HEK293 (cell line): Measurements from ENCODE around the gene PRDM15.
A peak's percentile ranks its signal among the peaks of the same experiment; 100 is the strongest.

Experiments
- CTCF ChIA-PET: fragments of 350-600 bp; formaldehyde crosslinking; extraction: SDS; loops from one replicate; lab custom pipeline; 2021; ENCODE audit warnings: antibody characterized with exemption; lab: Yijun Ruan, JAX
- POLR2A ChIA-PET: fragments of 300-600 bp; formaldehyde crosslinking; extraction: SDS; loops from one replicate; lab custom pipeline; 2020; ENCODE audit warnings: antibody characterized with exemption, inconsistent platforms; lab: Yijun Ruan, JAX
- H3K27ac ChIP-seq: fragments of 200-500 bp; sonication (Bioruptor generic); 2 replicates; pipeline ENCODE4 v1.5.1; 2014; ENCODE audit warnings: low read depth, low read length, control low read depth, inconsistent platforms; ENCODE audit errors: extremely low read depth
- H3K36me3 ChIP-seq, 2 experiments: fragments of 200-500 bp in 1 of 2; sonication (Bioruptor generic) in 1 of 2; 1 replicate in 1 of 2; 2 replicates in 1 of 2; pipeline ENCODE4 v1.5.1; 2014 to 2017; ENCODE audit warnings: inconsistent platforms in 2 of 2, low read length in 2 of 2; ENCODE audit not compliant: control insufficient read depth in 2 of 2, insufficient read depth in 1 of 2
- H3K4me1 ChIP-seq: fragments of 200-500 bp; sonication (Bioruptor generic); 2 replicates; pipeline ENCODE4 v1.5.1; 2014; ENCODE audit warnings: mild to moderate bottlenecking, low read length, inconsistent platforms; ENCODE audit not compliant: control insufficient read depth, insufficient read depth
- H3K4me3 ChIP-seq: 2 replicates; pipeline ENCODE4 v1.5.1; 2011; ENCODE audit warnings: low read depth, mild to moderate bottlenecking, control low read depth, low read length, moderate library complexity
- H3K9me3 ChIP-seq: fragments of 200-500 bp; sonication (Bioruptor generic); 2 replicates; pipeline ENCODE4 v1.5.1; 2014; ENCODE audit warnings: low read depth, low read length, inconsistent platforms; ENCODE audit not compliant: control insufficient read depth, insufficient read depth
- BCL11A ChIP-seq: fragments of 450-650 bp; formaldehyde crosslinking; IDR thresholded peaks from 2 replicates; pipeline ENCODE4 v1.5.1; 2016; ENCODE audit warnings: low read depth, missing biosample characterization, missing genetic modification characterization
- GLIS2 ChIP-seq: fragments of 450-650 bp; formaldehyde crosslinking; IDR thresholded peaks from 2 replicates; pipeline ENCODE4 v1.5.1; 2016; ENCODE audit warnings: missing biosample characterization, missing genetic modification characterization
- KLF10 ChIP-seq: fragments of 450-650 bp; IDR thresholded peaks from 2 replicates; pipeline ENCODE4 v1.5.1; 2018; ENCODE audit warnings: missing biosample characterization, mild to moderate bottlenecking, missing genetic modification characterization
- KLF9 ChIP-seq: fragments of 450-650 bp; formaldehyde crosslinking; IDR thresholded peaks from 2 replicates; pipeline ENCODE4 v1.5.1; 2016; ENCODE audit warnings: missing biosample characterization, missing genetic modification characterization, low read depth
- MEIS1 ChIP-seq: sonication (generic); formaldehyde crosslinking; IDR thresholded peaks from 2 replicates; pipeline ENCODE4 v1.8.1; 2022; ENCODE audit warnings: missing genetic modification reagents, mild to moderate bottlenecking, borderline replicate concordance
- REST ChIP-seq: fragments of 450-650 bp; formaldehyde crosslinking; IDR thresholded peaks from 2 replicates; pipeline ENCODE4 v1.5.1; 2016; ENCODE audit warnings: missing biosample characterization, missing genetic modification characterization
- SCRT2 ChIP-seq: fragments of 450-650 bp; formaldehyde crosslinking; IDR thresholded peaks from 2 replicates; pipeline ENCODE4 v1.5.1; 2016; ENCODE audit warnings: missing biosample characterization, missing genetic modification characterization
- TRIM28 ChIP-seq: IDR thresholded peaks from 2 replicates; pipeline ENCODE4 v1.6.1; 2011; ENCODE audit warnings: low read length, control low read depth, borderline replicate concordance
- YY1 ChIP-seq: fragments of 450-650 bp; formaldehyde crosslinking; IDR thresholded peaks from 2 replicates; pipeline ENCODE4 v1.5.1; 2018; ENCODE audit warnings: missing biosample characterization, missing genetic modification characterization
- ZBTB20 ChIP-seq: fragments of 450-650 bp; formaldehyde crosslinking; IDR thresholded peaks from 2 replicates; pipeline ENCODE4 v1.5.1; 2016; ENCODE audit warnings: missing biosample characterization, missing genetic modification characterization
- ZFHX2 ChIP-seq: fragments of 450-650 bp; formaldehyde crosslinking; conservative IDR thresholded peaks from 2 replicates; pipeline ENCODE4 v1.5.1; 2016; ENCODE audit warnings: missing biosample characterization, missing genetic modification characterization
- ZNF133 ChIP-seq: fragments of 450-650 bp; formaldehyde crosslinking; IDR thresholded peaks from 2 replicates; pipeline ENCODE4 v1.5.1; 2016; ENCODE audit warnings: missing biosample characterization, missing genetic modification characterization
- ZNF175 ChIP-seq: fragments of 450-650 bp; formaldehyde crosslinking; IDR thresholded peaks from 2 replicates; pipeline ENCODE4 v1.5.1; 2016; ENCODE audit warnings: missing biosample characterization, missing genetic modification characterization
- ZNF211 ChIP-seq: fragments of 450-650 bp; formaldehyde crosslinking; IDR thresholded peaks from 2 replicates; pipeline ENCODE4 v1.5.1; 2016; ENCODE audit warnings: low read depth, missing biosample characterization, missing genetic modification characterization
- ZNF311 ChIP-seq: fragments of 450-650 bp; formaldehyde crosslinking; IDR thresholded peaks from 2 replicates; pipeline ENCODE4 v1.5.1; 2017; ENCODE audit warnings: missing biosample characterization, missing genetic modification characterization, borderline replicate concordance
- ZNF341 ChIP-seq: fragments of 450-650 bp; formaldehyde crosslinking; IDR thresholded peaks from 2 replicates; pipeline ENCODE4; 2016; ENCODE audit warnings: low read depth, missing biosample characterization, missing genetic modification characterization
- ZNF549 ChIP-seq: fragments of 450-650 bp; IDR thresholded peaks from 2 replicates; pipeline ENCODE4 v1.5.1; 2018; ENCODE audit warnings: missing biosample characterization, missing genetic modification characterization, mild to moderate bottlenecking, inconsistent platforms, moderate library complexity
- ZNF561 ChIP-seq: fragments of 450-650 bp; IDR thresholded peaks from 2 replicates; pipeline ENCODE4 v1.5.1; 2018; ENCODE audit warnings: missing biosample characterization, missing genetic modification characterization, borderline replicate concordance
- ZNF571 ChIP-seq: fragments of 450-650 bp; formaldehyde crosslinking; IDR thresholded peaks from 2 replicates; pipeline ENCODE4 v1.5.0; 2017; ENCODE audit warnings: missing biosample characterization, missing genetic modification characterization
- ZNF600 ChIP-seq: fragments of 450-650 bp; formaldehyde crosslinking; IDR thresholded peaks from 2 replicates; pipeline ENCODE4 v1.5.1; 2016; ENCODE audit warnings: missing biosample characterization, missing genetic modification characterization
- ZNF626 ChIP-seq: fragments of 450-650 bp; sonication (Bioruptor Pico); formaldehyde crosslinking; IDR thresholded peaks from 2 replicates; pipeline ENCODE4 v1.5.1; 2018; ENCODE audit warnings: missing biosample characterization, missing genetic modification characterization, inconsistent platforms
- ZNF792 ChIP-seq: fragments of 450-650 bp; formaldehyde crosslinking; IDR thresholded peaks from 2 replicates; pipeline ENCODE4 v1.5.1; 2016; ENCODE audit warnings: missing biosample characterization, missing genetic modification characterization
- ZSCAN16 ChIP-seq: fragments of 450-650 bp; formaldehyde crosslinking; IDR thresholded peaks from 2 replicates; pipeline ENCODE4 v1.5.1; 2016; ENCODE audit warnings: missing biosample characterization, missing genetic modification characterization
- TF ChIP-seq, protein P1 (sequence below): fragments of 450-650 bp; formaldehyde crosslinking; IDR thresholded peaks from 2 replicates; pipeline ENCODE4 v1.5.1; 2016; ENCODE audit warnings: missing biosample characterization, missing genetic modification characterization
- TF ChIP-seq, protein P2 (sequence below): fragments of 450-650 bp; formaldehyde crosslinking; IDR thresholded peaks from 2 replicates; pipeline ENCODE4 v1.5.1; 2016; ENCODE audit warnings: missing biosample characterization, missing genetic modification characterization
- TF ChIP-seq, protein P3 (sequence below): fragments of 450-650 bp; formaldehyde crosslinking; IDR thresholded peaks from 2 replicates; pipeline ENCODE4 v1.5.1; 2017; ENCODE audit warnings: missing biosample characterization, missing genetic modification characterization

PRDM15 gene

DNA sequence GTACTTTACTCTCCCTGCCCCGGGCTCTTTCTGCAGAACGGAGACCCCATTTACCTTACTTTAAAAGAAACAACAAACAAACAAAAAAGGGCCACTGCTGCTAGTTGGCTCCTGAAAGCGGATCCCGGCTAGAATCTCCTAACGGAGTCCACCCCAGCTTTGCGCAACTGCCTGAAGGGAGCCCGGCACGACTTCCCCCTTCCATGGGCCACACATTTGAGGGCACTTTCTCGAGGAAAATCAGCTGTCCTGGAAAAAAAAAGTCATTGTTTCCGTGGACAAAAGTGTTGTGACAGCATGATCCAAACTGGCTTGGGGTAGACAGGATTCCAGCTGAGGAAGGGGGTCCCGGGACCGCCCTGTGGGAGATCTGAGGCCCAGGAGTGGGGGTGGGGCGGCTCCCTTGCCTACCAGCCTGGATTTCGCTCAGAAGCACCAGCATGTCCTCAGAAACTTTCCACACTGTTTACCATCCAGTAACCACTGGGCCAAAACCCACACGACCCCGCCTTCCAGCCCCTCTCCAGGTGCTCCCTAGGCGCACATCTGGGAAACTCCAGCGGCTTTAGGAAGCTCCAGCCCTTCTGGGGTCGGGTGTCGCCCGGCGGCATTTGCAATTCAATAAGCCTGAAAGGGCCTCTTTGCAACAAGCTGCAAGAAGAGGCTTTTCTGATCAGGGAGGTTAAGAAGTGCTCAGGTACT, 117.1 kb downstream of the PRDM15 start (continued):
- no peak for TF ChIP-seq MEIS1 (CRISPR knock-in tag)
- TF ChIP-seq REST (tag by site-specific recombination), result 0 out of 2 replicates have a peak, but pooled peaks have one; percentile 0

- POLR2A ChIA-PET, result interaction anchor here (0.8 to 1.3 kb wide), 3 partner anchors 9 to 112 kb away, joined by 3 to 6 read pairs (median 6); no protein-coding TSS in a partner anchor
- CTCF ChIA-PET, result interaction anchor here (0.5 to 2.9 kb wide), 10 partner anchors 9 to 161 kb away, joined by 3 to 13 read pairs (median 3); no protein-coding TSS in a partner anchor
- H3K27ac ChIP-seq, result peak overlapping the region; percentile 16; the same call in 1 of the 2 replicates
- H3K36me3 ChIP-seq, result peaks cover 6% of the 10 kb centered on the region in 2 experiments; a peak in 2 of 3 replicates
- H3K4me3 ChIP-seq, result peak overlapping the region; percentile 3; the same call in 1 of the 2 replicates
- H3K9me3 ChIP-seq, result no peaks in the 10 kb centered on the region
- peaks cover 31% of the 10 kb centered on the region for H3K4me1 ChIP-seq
- TF ChIP-seq ZNF341 (tag by site-specific recombination), result peak; percentile 74
- no peak for TF ChIP-seq ZNF561 (tag by site-specific recombination)
- TF ChIP-seq ZNF792 (tag by site-specific recombination), result no peak
- peak; percentile 6; the same call in 1 of the 2 replicates for TF ChIP-seq ZBTB20 (tag by site-specific recombination)
- TF ChIP-seq KLF9, result no peak
- no peak for TF ChIP-seq YY1 (tag by site-specific recombination)
- peak; percentile 30; the same call in 1 of the 2 replicates for TF ChIP-seq ZFHX2
- no peak for TF ChIP-seq GLIS2 (tag by site-specific recombination)
- TF ChIP-seq, protein P1, sequence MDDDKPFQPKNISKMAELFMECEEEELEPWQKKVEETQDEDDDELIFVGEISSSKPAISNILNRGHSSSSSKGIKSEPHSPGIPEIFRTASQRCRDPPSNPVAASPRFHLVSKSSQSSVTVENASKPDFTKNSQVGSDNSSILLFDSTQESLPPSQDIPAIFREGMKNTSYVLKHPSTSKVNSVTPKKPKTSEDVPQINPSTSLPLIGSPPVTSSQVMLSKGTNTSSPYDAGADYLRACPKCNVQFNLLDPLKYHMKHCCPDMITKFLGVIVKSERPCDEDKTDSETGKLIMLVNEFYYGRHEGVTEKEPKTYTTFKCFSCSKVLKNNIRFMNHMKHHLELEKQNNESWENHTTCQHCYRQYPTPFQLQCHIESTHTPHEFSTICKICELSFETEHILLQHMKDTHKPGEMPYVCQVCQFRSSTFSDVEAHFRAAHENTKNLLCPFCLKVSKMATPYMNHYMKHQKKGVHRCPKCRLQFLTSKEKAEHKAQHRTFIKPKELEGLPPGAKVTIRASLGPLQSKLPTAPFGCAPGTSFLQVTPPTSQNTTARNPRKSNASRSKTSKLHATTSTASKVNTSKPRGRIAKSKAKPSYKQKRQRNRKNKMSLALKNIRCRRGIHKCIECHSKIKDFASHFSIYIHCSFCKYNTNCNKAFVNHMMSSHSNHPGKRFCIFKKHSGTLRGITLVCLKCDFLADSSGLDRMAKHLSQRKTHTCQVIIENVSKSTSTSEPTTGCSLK, result no peak
- TF ChIP-seq ZNF175 (tag by site-specific recombination), result no peak
- no peak for TF ChIP-seq ZNF549 (tag by site-specific recombination)
- TF ChIP-seq ZNF600 (tag by site-specific recombination), result peak; percentile 47; the same call in 1 of the 2 replicates
- TF ChIP-seq ZNF626 (tag by site-specific recombination), result no peak
- TF ChIP-seq TRIM28, result peak; percentile 59
- TF ChIP-seq, protein P2, sequence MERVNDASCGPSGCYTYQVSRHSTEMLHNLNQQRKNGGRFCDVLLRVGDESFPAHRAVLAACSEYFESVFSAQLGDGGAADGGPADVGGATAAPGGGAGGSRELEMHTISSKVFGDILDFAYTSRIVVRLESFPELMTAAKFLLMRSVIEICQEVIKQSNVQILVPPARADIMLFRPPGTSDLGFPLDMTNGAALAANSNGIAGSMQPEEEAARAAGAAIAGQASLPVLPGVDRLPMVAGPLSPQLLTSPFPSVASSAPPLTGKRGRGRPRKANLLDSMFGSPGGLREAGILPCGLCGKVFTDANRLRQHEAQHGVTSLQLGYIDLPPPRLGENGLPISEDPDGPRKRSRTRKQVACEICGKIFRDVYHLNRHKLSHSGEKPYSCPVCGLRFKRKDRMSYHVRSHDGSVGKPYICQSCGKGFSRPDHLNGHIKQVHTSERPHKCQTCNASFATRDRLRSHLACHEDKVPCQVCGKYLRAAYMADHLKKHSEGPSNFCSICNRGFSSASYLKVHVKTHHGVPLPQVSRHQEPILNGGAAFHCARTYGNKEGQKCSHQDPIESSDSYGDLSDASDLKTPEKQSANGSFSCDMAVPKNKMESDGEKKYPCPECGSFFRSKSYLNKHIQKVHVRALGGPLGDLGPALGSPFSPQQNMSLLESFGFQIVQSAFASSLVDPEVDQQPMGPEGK (tag by site-specific recombination), result 0 out of 2 replicates have a peak, but pooled peaks have one; percentile 17
- TF ChIP-seq SCRT2, result no peak
- no peak for TF ChIP-seq ZSCAN16 (tag by site-specific recombination)
- TF ChIP-seq ZNF211 (tag by site-specific recombination), result no peak
- TF ChIP-seq ZNF311 (tag by site-specific recombination), result no peak
- no peak for TF ChIP-seq ZNF133 (tag by site-specific recombination)
- no peak for TF ChIP-seq BCL11A
- peak; percentile 34; the same call in 1 of the 2 replicates for TF ChIP-seq KLF10 (tag by site-specific recombination)
- TF ChIP-seq ZNF571, result no peak
- TF ChIP-seq, protein P3, sequence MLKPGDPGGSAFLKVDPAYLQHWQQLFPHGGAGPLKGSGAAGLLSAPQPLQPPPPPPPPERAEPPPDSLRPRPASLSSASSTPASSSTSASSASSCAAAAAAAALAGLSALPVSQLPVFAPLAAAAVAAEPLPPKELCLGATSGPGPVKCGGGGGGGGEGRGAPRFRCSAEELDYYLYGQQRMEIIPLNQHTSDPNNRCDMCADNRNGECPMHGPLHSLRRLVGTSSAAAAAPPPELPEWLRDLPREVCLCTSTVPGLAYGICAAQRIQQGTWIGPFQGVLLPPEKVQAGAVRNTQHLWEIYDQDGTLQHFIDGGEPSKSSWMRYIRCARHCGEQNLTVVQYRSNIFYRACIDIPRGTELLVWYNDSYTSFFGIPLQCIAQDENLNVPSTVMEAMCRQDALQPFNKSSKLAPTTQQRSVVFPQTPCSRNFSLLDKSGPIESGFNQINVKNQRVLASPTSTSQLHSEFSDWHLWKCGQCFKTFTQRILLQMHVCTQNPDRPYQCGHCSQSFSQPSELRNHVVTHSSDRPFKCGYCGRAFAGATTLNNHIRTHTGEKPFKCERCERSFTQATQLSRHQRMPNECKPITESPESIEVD (tag by site-specific recombination), result no peak; the same call in 1 of the 2 replicates
These were observed 117.8 kb downstream of the PRDM15 start for GRCh38 chr21:41761211-41761933.
